Skeletal muscle tissue (tissue), 5 donors: ENCODE measurements around the gene CDKAL1. TPM values are rescaled to one million over a fixed set of nuclear protein-coding genes. Genes with fewer than 3 reads are reported as not detected.

ENCODE experiments used
- H3K27ac ChIP-seq: one replicate; pipeline ENCODE4 v1.7.0; 2013; ENCODE audit warnings: mild to moderate bottlenecking, low read depth, low read length, inconsistent platforms
- H3K27me3 ChIP-seq, 3 donors: one replicate each; pipeline ENCODE4 v1.7.0; 2013; ENCODE audit warnings: low read length in 3 of 3; ENCODE audit not compliant: control insufficient read depth in 3 of 3, insufficient read depth in 3 of 3
- H3K36me3 ChIP-seq, 3 donors: one replicate each; pipeline ENCODE4 v1.7.0; 2013; ENCODE audit warnings: low read length in 3 of 3; ENCODE audit not compliant: control insufficient read depth in 3 of 3, insufficient read depth in 3 of 3
- H3K4me1 ChIP-seq, 3 donors: one replicate each; pipeline ENCODE4 v1.7.0; 2013; ENCODE audit warnings: low read length in 3 of 3, mild to moderate bottlenecking in 3 of 3; ENCODE audit not compliant: control insufficient read depth in 3 of 3, insufficient read depth in 3 of 3
- H3K4me3 ChIP-seq, 3 donors: one replicate each; pipeline ENCODE4 v1.7.0; 2013; ENCODE audit warnings: low read length in 3 of 3
- H3K9ac ChIP-seq, 3 donors: one replicate each; pipeline ENCODE4 v1.7.0; 2013; ENCODE audit warnings: low read length in 3 of 3, mild to moderate bottlenecking in 3 of 3, moderate library complexity in 2 of 3, low read depth in 1 of 3
- H3K9me3 ChIP-seq, 3 donors: one replicate each; pipeline ENCODE4 v1.7.0; 2013; ENCODE audit warnings: low read length in 3 of 3; ENCODE audit not compliant: control insufficient read depth in 3 of 3
- small RNA-seq: library from RNA; depleted of rRNA; stranded (forward); fragments of <200 nt; gene quantifications from one replicate; pipeline ENCODE3, GENCODE V24; 2014
- total RNA-seq: library from RNA; depleted of rRNA; stranded (reverse); fragments of >200 nt; gene quantifications from one replicate; pipeline ENCODE4 v1.2.3, GENCODE V29; 2014
- donor health status: Osteomylitis.

Gene CDKAL1
- total RNA-seq, 1 donor from 2014 or later = 42.8 TPM

GRCh38 chr6:21271428-21272155 lies 737.3 kb downstream of the CDKAL1 start:
- Histone ChIP-seq H3K36me3 (no peaks in the 10 kb centered on the region), H3K4me3 (no peak overlapping the region), H3K9ac (no peak overlapping the region), H3K9me3 (peaks cover 0 to 5% (median 3%) of the 10 kb centered on the region in 3 donors), H3K4me1 (peaks cover 0 to 9% (median 3%) of the 10 kb centered on the region in 3 donors), H3K27me3 (no peaks in the 10 kb centered on the region), H3K27ac (no peak overlapping the region)

GRCh38 chr6:21273451-21273850 lies 739.2 kb downstream of the CDKAL1 start:
- H3K4me1 ChIP-seq = peaks cover 0 to 9% (median 3%) of the 10 kb centered on the region in 3 donors
- H3K9me3 ChIP-seq = peaks cover 0 to 5% (median 3%) of the 10 kb centered on the region in 3 donors
- H3K36me3 ChIP-seq = no peaks in the 10 kb centered on the region
- H3K9ac ChIP-seq = no peak overlapping the region
- H3K4me3 ChIP-seq = no peak overlapping the region
- no peak overlapping the region for H3K27ac ChIP-seq
- H3K27me3 ChIP-seq = no peaks in the 10 kb centered on the region

DNA sequence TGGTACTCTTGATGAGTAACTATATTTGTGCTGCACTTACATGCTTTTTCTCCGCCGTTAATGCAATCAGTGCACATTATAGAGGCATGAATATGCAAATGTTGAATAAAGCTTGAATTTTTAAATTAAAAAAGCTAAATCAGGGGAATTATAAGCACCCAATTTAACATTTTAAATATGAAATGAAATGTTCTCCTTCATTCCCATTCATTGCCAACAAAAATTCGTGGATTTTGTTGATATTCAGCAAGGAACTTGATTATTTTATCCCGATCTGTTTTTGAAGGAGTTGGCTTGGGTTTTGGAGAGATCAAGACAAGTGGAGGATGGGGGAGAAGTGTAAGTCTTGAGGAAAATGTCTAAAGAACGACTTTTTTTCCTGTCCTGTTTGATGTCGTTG lies 740.6 kb downstream of the CDKAL1 start:
- H3K36me3 ChIP-seq = no peaks in the 10 kb centered on the region
- no peak overlapping the region for H3K27ac ChIP-seq
- no peak overlapping the region for H3K4me3 ChIP-seq
- peaks cover 0 to 5% (median 3%) of the 10 kb centered on the region in 3 donors for H3K9me3 ChIP-seq
- H3K9ac ChIP-seq = no peak overlapping the region
- H3K4me1 ChIP-seq = peaks cover 0 to 9% (median 3%) of the 10 kb centered on the region in 3 donors
- no peaks in the 10 kb centered on the region for H3K27me3 ChIP-seq

DNA sequence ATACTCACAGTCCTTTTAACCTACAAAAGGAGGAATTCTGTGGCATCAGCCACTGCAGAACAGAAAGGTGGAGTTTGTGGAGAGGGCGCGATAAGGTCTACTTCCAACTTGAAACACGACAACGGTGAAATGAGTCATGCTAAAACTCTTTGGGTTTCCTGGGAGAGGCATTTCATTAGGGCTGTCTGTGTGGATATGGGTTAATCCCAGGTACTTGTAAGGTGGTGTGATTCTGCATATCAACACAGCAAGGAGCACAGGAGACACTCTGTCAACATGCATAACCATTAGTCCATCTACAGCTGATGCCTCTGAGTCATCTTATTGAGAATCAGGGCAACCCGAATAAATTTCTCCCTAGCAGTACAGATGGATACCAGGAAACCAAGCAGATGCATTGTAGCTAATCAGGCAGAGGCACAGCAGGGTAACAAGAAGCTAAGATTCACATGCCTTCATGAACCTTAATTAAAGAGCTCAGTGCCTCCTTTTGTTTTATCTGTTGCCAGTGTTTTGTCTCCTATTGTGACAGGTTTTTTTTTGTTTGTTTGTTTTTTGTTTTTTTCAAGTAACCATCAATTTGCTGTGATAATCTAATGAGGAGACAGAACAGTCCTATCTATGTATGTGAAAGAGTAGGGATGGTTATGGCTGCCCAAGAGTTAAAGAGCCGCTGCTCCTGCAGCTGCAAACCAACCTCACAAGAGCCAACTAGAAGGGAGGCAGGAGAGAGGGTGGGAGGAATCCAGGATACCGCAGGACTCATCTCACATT lies 743.5 kb downstream of the CDKAL1 start:
- Histone ChIP-seq H3K36me3 (no peaks in the 10 kb centered on the region), H3K4me3 (no peak overlapping the region), H3K4me1 (no peaks in the 10 kb centered on the region)

DNA sequence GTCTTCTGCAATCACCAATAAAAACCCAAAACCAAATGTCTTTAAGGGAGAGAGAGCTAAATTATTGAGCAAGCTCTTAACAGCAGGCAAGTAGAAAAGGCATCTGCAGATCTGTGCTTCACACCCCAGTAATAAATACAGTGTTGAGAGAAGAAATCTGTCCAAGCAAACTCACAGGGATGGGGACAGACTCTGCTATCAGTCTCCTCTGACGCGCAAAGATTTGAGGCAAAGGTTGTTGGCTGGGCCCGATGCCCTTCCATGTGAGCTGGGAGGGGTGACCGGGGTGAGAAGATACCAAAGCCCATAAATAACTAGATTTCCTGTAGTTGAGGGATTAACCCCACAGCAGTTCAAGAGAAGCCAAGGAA lies 744.1 kb downstream of the CDKAL1 start:
- Histone ChIP-seq H3K27me3 (no peaks in the 10 kb centered on the region), H3K9me3 (peaks cover 0 to 3% (median under 1%) of the 10 kb centered on the region in 3 donors), H3K36me3 (no peaks in the 10 kb centered on the region), H3K9ac (no peak overlapping the region), H3K4me1 (no peaks in the 10 kb centered on the region), H3K4me3 (no peak overlapping the region), H3K27ac (no peak overlapping the region)

More for the DNA sequence above, 743.5 kb downstream of the CDKAL1 start:
- Histone ChIP-seq H3K27me3 (no peaks in the 10 kb centered on the region), H3K27ac (no peak overlapping the region), H3K9me3 (peaks cover 0 to 5% (median 3%) of the 10 kb centered on the region in 3 donors), H3K9ac (no peak overlapping the region)

DNA sequence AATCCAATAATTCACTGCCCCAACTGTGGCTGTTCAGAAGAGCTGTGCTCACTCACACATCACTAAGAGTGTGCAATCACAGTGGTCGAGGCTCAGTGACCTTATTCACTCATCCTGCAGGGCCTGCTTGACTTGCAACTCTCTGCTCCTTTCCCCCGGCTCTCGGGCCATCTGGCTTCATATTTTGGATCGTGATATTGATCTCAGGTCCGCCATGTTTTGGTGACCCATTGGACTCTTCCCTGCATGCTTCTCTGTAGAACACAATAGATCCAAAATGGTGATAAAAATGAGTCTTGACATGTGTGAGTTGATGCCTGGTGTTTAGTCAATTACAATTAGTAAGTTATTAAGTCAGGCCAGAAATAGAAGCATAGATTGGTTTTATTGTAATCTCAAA lies 745.4 kb downstream of the CDKAL1 start:
- Histone ChIP-seq H3K27me3 (no peaks in the 10 kb centered on the region), H3K27ac (no peak overlapping the region), H3K9ac (no peak overlapping the region), H3K4me1 (no peaks in the 10 kb centered on the region), H3K36me3 (no peaks in the 10 kb centered on the region), H3K4me3 (no peak overlapping the region), H3K9me3 (no peaks in the 10 kb centered on the region)

- Histone ChIP-seq H3K4me3 (no peak overlapping the region), H3K27me3 (no peaks in the 10 kb centered on the region), H3K4me1 (no peaks in the 10 kb centered on the region), H3K27ac (no peak overlapping the region), H3K9me3 (no peaks in the 10 kb centered on the region), H3K36me3 (no peaks in the 10 kb centered on the region), H3K9ac (no peak overlapping the region)
These were observed 747.1 kb downstream of the CDKAL1 start for GRCh38 chr6:21281366-21281765.

Small RNA genes within 50 kb of the gene (small RNA-seq; reads per million reads assigned to genes)
- not detected for gene RF00019
- not detected for gene RNU6-150P

Other genes starting within 250 kb of the CDKAL1 start
- gene E2F3, start 132.6 kb upstream of the CDKAL1 start, total RNA-seq = 3.1 TPM